GM19372 (cell line): ENCODE measurements around the gene MRPL44.
"Not testable (repeated sequence)": the region's sequence is repeated elsewhere in the genome, so short reads cannot be mapped to it uniquely, and the experiment has no call there.

Experiments used
- ATAC-seq: cut with Tn5 transposase; IDR thresholded peaks from one replicate; pipeline ENCODE4 v1.9.1; 2021; ENCODE audit warnings: mild to moderate bottlenecking, low read depth, moderate library complexity; ENCODE audit not compliant: unreplicated experiment

MRPL44 gene

DNA sequence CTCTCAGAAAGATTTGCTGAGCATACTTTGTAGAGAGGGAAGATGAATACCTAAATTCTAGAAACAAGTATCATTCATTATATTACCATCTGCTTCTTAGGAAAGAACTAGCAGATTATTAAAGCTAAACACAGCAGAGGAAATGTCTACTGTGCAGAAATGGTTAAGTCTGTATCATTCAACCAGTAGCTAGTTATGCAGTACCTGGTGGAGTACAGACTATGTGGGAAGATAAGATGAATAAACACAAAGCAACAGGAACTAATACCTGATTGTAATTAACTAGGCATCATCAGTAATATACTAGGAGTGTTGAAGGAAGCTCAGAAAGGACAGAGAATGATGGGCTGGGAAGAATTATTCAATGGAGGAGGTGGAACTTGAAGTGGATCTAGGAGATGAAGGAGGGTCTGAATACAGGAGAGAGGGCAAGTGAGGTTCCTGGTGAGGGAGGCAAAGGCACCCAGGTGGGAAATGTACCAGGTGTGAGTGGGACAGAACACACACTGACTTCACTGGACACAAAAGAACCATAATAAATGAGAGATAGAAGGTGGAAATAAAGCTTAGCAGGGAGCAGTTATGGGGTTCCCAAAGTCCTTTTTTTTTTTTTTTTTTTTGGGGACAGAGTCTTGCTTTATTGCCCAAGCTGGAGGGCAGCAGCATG is 21.7 kb upstream of the MRPL44 start:
- ATAC-seq: no peak

DNA sequence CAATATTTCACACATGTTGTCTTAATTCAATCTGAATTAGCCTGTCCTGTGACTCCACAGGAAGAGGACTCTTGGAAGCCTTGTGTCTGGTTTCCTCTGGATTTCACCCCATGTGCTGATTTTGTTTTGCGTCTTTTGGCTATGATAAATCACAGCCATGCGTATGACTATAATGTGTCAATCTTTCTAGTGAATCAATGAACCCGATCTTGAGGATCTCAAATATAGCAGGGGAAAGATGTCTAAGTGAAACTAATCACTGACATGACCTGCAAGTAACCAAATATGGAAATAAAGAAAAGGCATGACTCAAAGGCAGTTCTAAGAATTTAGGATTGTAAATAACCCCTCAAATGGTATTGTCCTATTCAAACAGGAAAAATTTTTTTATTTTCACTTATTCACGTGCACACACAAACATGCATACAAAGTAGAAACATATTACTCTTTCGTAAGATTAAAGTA is 20.4 kb upstream of the MRPL44 start:
- ATAC-seq: no peak

DNA sequence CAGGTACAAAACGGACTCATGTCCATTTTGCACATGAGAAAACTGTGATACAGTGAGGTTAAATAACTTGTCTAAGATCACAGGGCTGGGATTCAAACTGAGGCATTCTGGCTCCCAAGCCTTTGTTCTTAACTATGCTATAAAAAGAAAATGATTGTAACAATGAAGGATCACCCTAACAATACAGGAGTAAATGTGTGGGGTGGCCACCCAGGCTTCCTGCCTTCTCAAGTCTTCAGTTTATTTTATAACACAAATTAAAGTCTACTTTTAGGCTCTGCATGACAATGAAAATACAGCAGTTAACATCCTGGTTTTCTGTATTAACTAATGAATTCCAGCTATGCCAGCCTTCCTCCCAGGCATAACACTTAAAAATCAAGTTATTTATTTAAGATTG is 19.7 kb upstream of the MRPL44 start:
- ATAC-seq: no peak

DNA sequence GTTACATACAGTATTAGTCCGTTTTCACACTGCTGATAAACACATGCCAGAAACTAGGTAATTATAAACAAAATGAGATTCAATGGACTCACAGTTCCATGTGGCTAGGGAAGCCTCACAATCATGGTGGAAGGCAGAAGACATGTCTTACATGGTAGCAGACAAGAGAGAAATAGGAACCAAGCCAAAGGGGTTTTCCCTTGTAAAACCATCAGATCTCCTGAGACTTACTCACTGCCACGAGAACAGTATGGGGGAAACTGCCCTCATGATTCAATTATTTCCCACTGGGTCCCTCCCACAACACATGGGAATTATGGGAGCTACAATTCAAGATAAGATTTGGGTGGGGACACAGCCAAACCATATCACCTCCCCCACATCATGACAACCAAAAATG is 17.8 kb upstream of the MRPL44 start:
- not testable (repeated sequence) for ATAC-seq

DNA sequence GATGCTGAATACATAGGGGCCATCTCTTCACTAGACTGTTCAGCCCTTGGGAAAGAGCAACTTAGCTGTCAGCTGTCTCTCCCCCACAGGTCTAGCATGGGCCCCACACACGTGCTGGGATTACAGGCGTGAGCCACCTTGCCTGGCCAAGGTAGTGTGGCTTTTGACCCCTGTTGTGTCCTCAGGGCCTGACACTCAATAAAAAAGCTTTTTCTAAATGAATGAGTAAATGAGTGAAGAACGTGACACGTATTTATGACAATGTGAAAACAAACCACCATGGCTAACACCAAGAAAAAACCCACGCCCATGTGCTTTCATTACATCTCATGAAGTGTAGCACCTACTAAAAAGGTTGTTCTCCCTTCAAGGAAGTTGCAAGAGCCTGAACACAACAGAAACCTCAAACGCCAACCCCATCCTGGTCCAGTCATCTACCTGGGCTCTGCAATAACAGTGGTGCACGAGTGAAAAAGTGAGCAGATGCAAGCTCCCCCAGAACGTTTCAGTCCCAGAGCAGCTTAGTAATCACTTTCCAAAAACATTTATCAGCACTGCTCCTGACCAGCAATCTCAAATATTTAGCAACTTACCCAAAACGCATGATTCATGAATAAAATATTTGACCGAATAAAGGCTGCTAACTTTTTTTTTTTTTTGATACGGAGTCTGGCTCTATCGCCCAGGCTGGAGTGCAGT is 15.5 kb upstream of the MRPL44 start:
- peak; percentile 38 for ATAC-seq

DNA sequence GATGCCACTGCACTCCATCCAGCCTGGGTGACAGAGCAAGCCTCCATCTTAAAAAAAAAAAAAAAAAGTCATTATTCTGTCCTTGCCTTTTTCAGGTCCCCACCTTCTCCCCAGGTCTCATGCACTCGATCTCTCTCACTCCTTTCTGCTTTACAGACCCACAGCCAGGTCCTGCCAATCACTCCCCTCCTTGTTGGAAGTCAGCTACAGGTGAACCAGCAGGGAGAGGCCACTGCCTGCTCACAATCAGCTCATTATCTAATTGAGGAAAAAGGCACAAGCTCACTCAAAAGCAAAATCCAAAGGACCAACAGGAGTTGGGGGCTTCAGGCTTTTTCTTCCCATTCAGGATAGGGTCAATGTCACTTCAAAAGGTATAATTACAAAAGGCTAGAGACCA is 14.1 kb upstream of the MRPL44 start:
- ATAC-seq: no peak

DNA sequence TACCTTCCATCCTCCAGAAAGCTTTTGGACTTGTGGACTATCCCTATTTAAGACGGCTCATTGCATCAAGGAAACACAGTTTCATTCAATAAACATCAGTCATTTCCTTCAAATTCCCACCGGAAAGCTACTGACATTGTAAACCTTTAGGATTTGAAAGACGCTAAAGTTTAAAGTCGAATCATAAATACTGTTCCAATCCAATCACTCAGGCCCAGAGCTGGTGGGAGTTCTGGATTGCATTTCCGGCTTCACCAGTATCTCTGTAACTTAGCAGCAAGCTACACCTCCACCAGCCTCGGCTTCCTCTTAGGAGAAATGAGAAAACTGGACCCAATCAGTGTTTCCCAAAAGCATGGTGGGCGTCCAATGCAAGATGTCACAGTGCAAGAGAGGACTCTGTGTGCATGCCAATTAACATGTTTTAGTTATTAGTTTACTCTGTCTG is 13.7 kb upstream of the MRPL44 start:
- no peak for ATAC-seq

DNA sequence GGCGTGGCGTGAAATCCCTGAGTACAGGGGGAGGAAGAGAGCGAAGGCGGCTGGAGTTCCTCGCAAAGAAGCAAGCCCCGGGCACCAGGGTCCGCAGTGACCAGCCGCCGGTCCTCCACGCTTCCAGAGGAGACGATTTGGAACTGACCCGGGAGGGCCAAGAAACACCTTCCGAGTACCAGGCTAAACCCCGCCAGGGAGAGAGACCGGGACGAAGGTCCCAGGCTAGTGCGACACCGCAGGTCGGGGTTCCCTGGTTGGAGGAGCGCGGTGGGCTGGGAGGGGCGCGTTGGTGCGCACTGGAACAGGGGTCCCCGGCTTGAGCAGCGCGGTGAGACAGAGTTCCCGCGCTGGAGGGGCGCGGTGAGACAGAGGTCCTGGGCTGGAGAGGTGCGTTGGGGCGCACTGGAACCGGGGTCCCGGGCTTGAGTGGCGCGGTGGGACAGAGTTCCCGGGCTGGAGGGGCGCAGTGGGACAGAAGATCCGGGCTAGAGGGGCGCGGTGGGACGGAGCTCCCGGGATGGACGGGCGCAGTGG is 13.0 kb upstream of the MRPL44 start:
- no peak for ATAC-seq

DNA sequence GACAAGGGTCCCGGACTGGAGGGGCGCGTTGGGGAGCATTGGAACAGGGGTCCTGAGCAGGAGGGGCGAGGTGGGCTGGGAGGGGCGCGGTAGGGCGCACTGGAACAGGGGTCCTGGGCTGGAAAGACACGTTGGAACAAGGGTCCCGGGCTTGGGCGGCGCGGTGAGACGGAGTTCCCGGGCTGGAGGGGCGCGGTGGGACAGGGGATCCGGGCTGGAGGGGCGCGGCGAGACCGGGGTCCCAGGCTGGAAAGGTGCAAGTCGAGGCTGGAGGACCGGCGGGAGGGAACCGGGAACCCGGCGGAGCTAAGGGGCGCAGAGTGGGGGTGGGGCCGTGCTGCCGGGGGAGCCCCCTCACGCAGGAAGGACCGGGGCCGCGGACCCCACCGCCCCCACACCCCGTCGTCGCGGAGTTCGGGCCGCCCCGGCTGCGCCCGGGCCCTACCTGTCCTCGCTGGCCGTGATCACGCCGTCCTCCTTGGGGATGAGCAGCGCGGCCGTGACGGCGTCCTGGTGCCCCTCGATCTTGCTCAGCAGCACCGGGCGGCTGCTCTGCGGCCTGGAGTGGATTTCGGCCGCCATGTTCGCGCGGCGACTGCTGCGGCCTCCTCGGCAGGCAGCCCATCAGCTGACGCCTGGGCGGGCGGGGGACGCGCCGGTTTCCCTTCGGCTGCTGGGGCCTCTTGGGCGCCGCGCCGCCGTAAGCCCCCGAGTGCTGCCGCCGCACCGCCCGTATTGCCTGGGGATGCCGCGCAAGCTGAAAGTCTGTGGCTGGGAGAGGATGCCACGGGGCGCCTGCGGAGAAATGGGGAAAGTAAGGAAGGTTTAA is 12.3 kb upstream of the MRPL44 start, which contains the start of gene WDFY1:
Gene WDFY1 (minus strand): TSS at position 633 of the 829 bp plus-strand sequence. CDS start 51 bp downstream, at position 582.
- peak; percentile 86 for ATAC-seq

DNA sequence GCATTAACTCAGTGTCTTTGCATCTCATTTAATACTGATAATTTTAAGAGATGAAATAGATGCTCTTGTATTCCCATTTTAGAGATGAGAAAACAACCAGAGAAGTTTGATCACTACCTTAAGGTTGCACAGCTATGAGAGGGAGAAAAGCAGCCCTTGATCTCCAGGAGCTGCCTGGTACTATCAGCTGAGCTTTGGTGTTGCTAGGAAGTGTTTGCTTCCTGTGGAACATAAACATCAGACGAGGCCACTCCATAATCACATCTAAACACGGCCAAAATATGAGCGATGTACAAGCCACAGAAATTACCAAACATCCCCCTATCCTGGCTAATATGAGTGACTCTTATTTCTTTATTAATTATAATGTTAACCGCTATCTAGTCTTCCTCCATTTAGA is 11.5 kb upstream of the MRPL44 start:
- no peak for ATAC-seq

DNA sequence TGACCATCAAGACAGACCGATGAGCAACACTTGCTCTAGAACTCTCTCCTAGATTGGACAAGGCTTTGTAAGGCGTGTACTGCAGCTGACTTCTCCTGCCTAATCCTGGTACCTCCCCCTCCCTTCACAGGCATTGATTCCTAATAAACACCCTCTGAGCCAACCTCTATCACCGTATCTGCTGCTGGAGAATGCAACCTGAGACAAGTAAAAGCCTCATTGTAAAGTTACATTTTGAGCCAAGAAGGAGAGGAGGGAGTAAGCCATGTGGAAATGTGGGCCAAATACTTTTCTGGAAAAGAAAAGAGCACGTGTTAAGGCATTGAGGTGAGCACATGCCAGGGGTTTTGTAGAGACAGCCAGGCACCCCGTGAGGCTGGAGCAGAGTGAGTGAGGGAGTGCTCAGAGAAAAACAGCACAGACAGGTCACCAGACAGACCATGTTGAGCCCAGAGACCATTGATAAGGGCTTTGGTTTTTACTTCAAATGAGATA is 9.5 kb upstream of the MRPL44 start:
- no peak for ATAC-seq

DNA sequence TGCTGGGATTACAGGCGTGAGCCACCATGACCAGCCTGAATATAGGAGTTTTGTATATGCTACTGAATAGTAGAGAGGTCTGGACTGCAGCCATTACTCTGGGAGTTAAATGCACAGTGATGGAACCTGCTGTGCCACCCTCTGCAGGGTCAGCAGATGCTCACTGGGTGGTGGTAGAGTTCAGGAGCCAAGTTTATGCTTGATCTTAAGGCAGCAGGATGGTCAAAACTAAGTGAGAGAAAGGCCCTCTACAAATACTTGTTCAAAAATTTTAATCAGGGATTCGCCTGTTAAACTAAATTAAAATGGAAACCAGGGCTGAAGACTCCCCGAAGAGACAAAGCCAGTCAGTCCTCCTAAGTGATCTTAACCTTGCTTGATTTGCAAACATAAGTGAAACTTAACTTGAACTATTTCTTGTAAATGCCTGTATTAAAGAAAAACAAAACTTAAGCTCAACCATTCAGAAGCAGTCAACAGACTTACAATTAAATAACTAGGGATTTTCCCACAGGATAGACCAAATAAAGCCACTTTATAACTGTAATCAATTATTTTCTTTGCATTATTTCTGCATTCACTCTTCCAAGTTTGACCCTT is 7.9 kb upstream of the MRPL44 start:
- no peak for ATAC-seq

DNA sequence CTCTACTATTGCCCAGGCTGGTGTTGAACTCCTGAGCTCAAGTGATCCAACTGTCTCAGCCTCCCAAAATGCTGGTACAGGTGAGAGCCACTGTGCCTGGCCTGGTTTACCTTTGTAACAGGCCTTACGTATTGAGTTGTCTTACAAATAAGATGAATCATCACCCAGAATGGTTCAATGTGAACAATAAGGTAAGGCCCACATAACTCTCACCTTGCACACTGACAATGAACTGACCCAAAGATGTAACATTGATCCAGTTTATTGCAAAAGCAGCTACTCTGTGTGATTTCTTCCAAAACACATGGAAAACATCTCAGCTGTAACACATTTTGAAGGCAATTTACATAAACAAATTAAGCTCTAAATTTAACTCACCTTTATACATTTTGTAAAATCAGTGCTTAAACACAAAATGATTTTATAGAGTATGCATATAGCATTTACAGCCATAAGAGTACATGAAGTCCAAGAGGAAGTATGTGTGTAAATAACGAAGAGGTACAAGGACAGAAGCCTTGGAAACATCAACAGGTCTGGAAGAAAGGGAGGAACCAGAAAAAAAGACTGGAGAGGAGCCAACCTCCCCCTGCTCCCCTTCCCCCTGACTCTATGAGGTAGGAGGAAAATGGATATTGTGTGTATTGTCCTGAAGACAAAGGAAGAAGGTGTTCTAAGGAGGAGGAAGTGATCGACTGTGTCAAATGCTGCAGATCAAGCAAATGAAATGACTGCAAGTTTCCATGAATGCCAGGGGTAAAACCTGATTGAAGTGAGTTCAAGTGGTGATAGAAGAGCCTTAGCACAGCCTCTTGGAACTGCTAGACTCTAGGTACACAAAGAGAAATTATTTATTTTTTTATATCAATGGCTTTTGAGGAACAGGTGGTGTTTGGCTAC is 6.6 kb upstream of the MRPL44 start:
- no peak for ATAC-seq

DNA sequence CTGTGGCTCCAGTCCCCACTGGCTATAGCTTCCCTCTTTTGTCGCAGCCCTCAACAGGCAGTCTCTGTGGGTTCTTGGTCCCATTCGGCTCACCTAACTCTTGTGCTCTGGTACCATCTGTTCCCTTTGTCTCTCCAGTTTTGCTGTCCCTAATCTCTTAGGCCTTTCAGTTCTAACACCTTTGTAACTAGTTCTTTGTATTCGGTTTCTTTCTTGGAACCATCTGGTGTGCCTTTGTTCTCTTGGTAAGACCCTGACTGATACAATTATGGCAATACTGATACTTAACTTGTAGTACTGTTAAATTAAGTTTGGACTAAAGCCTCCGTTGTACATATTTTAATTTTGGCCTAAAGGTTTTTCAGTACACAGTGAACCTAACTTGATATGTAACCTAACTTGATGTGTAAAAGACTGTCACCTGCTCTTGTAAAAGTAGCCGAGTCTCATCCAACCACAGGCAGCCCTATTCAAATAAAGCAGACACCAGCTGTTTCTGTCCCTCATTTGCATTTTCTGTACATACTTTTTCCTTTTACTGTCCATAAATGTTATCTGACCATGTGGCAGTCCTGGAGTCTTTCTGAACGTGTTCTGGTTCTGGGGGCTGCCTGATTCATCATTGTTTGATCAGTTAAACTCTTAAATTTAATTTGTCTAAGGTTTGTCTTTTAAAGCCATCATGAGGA is 4.8 kb upstream of the MRPL44 start:
- ATAC-seq: peak; percentile 55

DNA sequence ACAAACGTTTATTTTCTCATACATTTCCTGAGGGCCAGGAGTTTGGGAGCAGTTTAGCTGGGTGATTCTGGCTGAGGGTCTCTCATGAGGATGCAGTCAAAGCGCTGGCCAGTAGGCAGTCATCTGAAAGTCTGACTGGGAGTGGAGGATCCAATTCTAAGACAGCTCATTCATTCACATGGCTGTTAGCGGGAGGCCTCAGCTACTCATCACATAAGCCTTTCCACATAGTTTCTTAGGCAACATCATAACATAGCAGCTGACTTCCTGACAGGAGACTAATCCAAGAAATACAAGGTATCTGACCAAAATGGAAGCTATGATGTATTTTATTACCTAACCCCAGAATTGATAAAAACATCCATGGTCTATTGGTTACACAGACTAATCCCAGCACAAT is 2.9 kb upstream of the MRPL44 start:
- ATAC-seq: no peak

DNA sequence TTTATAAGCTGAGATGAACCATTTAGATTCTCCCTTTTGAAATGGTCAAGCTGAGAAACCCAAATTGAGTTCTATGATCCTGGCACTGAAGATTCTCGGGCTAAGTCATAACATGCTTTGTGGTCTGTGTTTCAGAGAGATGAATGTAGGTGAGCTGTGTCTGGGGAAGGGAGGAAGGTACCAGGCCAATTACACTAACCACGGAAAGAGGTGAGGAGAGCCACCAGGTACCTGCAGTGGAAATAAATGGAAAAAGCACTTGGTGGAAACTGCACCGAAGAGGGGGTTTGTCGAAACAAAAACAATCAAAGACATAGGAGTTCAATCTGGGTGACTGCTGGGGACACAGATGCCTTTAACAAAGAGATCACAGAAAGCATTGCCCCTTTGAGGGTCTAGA is 963 bp upstream of the MRPL44 start:
- no peak for ATAC-seq

DNA sequence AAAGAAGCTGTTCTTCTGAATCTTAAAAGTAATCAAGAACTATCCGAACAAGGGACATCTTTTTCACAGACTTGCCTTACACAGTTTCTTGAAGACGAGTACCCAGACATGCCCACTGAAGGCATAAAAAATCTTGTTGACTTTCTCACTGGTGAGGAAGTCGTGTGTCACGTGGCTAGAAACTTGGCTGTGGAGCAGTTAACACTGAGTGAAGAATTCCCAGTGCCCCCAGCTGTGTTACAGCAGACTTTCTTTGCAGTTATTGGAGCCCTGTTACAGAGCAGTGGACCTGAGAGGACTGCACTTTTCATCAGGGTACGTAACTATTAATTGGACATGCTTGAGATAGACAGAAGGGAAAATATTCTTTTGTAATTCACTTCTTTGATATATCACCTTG is 2.4 kb downstream of the MRPL44 start:
- ATAC-seq: no peak

DNA sequence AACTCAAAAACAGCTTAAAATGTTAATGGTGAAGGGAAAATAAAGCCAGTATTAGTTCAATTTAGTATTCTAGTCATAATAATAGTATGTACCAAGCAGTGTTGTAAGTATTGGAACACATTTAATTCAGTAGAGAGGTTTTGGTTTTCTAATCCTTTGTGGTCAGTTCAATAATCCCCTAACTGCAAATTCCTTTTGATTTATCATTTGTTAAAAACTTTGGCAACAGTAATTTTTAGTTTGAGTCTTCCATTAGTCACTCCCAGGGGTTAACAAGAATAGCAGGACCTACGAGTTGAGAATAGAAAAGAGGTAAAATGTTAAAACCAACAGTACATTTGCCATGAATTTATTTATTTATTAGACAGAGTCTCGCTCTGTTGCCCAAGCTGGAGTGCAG is 10.7 kb downstream of the MRPL44 start:
- ATAC-seq: no peak

DNA sequence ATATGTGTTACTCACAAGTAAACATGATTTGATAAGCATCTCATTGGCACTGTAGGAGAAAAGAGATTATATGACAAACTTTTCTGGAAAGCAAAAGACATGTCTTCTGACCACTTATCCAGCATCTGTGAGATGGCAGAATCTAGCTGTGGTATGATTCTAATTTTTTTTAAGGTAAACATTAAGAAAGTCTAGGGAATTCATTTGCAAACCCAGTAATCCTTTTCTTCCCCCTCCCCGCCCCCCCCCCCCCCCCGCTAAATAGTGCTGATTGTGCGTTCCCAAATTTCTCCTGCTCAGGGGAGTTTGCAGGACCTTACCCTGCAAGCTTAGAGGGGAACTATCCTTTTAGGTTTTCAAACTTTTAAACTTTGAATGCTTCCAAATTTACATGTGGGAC is 12.1 kb downstream of the MRPL44 start:
- no peak for ATAC-seq
